GM23248 (cell line): ENCODE results near the gene CAPNS1.

Experiments
- EZH2 ChIP-seq: fragments of 200-600 bp; sonication (generic); IDR thresholded peaks from 2 replicates; pipeline ENCODE4 v1.6.1; 2018; ENCODE audit warnings: antibody characterized with exemption, mild to moderate bottlenecking; ENCODE audit not compliant: insufficient read depth, poor library complexity, severe bottlenecking
- EZH2phosphoT487 ChIP-seq: fragments of 200-600 bp; sonication (generic); IDR thresholded peaks from 2 replicates; pipeline ENCODE4 v1.6.1; 2018; ENCODE audit warnings: antibody characterized with exemption, moderate library complexity, mild to moderate bottlenecking, low read depth; ENCODE audit not compliant: insufficient read depth

- TF ChIP-seq EZH2 (no peak), EZH2phosphoT487 (no peak)
Measured at GRCh38 chr19:36121486-36122124, 18.3 kb upstream of the CAPNS1 start.
